ENCODE results near the gene RALBP1.
A peak's percentile ranks its signal among the peaks of the same experiment; 100 is the strongest.
"Not testable (repeated sequence)": the region's sequence is repeated elsewhere in the genome, so short reads cannot be mapped to it uniquely, and the experiment has no call there.

Gene RALBP1

GRCh38 chr18:9455718-9456511 lies 19.4 kb upstream of the RALBP1 start:
- no peak for DNase-seq

GRCh38 chr18:9466127-9466526 lies 9.2 kb upstream of the RALBP1 start:
- DNase-seq: no peak

GRCh38 chr18:9466846-9467245 lies 8.5 kb upstream of the RALBP1 start:
- DNase-seq: no peak

DNA sequence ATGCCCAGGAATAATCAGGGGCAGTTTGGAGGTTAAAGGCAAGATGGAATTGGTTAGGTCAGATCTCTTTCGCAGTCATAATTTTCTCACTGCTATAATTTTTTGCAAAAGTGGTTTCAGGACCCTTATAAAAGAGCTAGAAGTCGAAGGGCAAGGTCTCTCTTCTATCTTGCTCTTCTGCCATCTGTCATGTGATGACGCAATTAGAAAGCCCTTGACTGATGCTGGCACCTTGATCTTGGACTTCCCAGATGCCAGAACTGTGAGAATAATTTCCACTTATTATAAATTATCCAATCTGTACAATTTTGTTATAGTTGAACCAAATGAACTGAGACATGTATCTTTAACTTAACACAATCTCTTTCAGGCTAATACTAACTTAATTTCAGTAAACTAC lies 6.3 kb upstream of the RALBP1 start:
- DNase-seq: no peak

GRCh38 chr18:9469685-9470084 lies 5.6 kb upstream of the RALBP1 start:
- DNase-seq: no peak

GRCh38 chr18:9474108-9474982 lies 968 bp upstream of the RALBP1 start:
- peak; percentile 53 for DNase-seq

- DNase-seq: peak; percentile 22
Observed at GRCh38 chr18:9475643-9476591, 604 bp downstream of the RALBP1 start.

GRCh38 chr18:9476949-9477348 lies 1.6 kb downstream of the RALBP1 start:
- not testable (repeated sequence) for DNase-seq

GRCh38 chr18:9477509-9477908 lies 2.2 kb downstream of the RALBP1 start:
- no peak for DNase-seq

DNA sequence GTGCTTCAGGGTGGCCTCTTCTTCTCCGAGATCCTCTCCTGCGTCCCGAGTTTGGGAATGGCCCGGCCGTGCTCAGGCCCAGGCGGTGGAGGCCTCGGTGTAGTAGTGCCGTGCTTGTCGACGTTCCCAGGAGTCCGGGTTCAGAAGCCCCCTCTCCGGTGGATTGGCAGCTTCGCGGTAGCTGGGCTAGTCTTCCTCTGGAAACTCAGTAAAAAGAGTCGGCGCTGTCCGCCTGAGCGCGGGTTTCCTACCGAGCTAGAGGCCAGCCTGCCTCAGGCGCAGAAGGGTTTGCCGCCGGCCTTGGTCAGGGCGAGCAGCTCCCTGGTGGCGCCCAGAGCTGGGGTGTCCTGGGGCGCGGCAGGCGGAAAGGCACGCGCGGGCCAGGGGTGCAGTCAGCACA lies 3.2 kb downstream of the RALBP1 start:
- DNase-seq: no peak

GRCh38 chr18:9482790-9483189 lies 7.5 kb downstream of the RALBP1 start:
- DNase-seq: no peak

DNA sequence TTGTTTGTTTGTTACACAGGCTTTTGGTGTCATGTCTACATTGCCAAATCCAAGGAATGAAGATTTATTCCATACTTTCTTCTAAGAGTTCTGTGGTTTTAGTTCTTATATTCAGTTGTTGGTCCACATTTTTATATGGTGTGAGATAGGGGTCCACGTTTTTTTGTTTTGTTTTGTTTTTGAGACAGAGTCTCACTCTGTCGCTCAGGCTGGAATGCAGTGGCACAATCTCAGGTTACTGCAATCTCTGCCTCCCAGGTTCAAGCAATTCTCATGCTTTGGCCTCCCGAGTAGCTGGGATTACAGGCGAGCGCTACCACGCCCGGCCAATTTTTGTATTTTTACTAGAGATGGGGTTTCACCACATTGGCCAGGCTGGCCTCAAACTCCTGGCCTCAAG lies 8.2 kb downstream of the RALBP1 start:
- DNase-seq: no peak

DNA sequence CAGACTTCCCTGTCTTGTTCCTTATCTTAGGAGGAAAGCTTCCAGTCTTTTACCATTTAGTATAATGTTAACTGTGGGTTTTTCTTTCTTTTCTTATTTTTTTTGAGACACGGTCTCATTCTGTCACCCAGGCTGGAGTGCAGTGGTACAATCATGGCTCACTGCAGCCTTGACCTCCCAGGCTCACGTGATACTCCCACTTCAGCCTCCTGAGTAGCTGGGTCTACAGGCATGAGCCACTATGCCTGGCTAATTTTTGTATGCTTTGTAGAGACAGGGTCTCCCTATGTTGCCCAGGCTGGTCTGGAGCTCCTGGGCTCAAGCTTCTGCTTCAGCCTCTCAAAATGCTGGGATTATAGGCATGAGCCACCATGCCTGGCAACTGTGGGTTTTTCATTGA lies 9.5 kb downstream of the RALBP1 start:
- not testable (repeated sequence) for DNase-seq

GRCh38 chr18:9488538-9488937 lies 13.2 kb downstream of the RALBP1 start:
- DNase-seq: no peak

DNA sequence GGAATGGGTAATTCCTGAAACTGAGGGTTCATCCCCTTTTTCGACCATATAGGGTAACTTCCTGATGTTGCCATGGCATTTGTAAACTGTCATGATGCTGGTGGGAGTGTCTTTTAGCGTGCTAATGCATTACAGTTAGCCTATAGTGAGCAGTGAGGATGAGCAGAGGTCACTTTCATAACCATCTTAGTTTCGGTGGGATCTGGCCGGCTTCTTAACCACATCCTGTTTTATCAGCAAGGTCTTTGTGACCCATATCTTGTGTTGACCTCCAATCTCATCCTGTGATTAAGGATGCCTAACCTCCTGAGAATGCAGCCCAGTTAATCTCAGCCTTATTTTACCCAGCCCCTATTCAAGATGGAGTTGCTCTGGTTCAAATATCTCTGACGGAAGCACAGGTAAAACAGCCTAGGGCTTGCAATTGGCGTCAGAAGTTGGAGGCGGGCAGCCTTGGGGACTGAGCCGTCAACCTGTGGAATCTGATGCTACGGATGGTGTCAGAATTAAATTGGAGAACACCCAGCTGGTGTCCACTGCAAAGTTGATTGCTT lies 19.5 kb downstream of the RALBP1 start:
- DNase-seq: no peak

DNA sequence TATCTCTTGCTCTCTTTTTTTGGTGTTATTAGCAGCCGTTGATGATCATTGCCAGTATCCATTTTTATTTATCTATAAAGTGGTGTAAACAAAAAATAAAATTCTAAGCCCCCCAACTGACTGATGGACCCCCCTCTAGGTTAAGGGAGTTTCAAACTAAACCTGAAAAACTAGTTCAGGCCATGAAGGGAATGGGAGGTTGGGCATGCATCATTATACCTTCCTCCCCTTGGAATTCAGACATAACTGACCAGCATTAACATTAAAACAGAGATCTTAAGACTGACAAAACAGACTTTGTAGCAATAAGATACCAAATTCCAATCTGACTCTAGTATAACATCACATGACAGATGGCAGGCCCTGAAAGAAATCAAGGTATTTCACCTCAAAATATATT lies 20.2 kb downstream of the RALBP1 start:
- no peak for DNase-seq

- DNase-seq: no peak
Observed at GRCh38 chr18:9495916-9496705, 20.8 kb downstream of the RALBP1 start.

DNA sequence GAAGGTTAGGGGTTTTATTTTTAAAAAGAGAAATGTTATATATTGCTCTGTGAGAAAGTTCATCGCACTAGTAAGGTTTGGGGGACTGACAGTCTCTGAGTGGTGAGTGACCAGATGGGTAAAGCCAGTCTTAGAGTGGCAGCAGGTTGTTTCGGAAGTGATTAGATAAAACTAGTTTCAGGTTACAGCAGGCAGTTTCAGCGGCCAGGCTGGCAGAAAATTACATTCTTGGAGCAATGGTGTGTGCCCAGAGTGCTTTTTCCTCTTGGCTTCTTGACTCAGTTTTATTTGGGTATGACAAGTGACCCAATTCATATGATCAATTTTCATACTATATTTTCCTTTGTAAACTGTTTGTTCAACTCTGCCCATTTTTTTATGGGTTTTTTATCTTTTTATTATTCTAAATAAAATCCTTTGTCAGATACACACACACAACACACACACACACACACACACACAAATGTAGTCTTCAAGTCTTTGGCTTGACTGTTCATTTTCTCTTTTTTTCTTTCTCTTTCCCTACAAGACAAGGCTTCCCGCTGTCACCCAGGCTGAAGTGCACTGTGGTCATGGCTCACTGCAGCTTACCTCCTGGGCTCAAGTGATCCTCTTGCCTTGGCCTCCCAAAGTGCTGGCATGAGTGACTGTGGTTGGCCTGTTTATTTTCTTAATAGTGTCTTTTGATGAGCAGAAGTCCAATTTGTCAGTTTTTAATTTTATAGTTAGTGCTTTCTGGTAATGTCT lies 30.9 kb downstream of the RALBP1 start:
- DNase-seq: no peak

GRCh38 chr18:9507565-9508088 lies 32.3 kb downstream of the RALBP1 start:
- no peak for DNase-seq

- DNase-seq: no peak
Observed at GRCh38 chr18:9508446-9509025, 33.2 kb downstream of the RALBP1 start.
